ENCODE measurements around the gene LBX1. TPM values are rescaled to one million over a fixed set of nuclear protein-coding genes. Genes with fewer than 3 reads are reported as not detected.

LBX1 gene
- total and polyA plus RNA-seq, 2 experiments from 2014 or later: not detected

GRCh38 chr10:101225846-101226421, 3.3 kb downstream of the LBX1 start:
- WGBS, 2 experiments (ENCODE audit: low coverage in 1 of 2, low lambda C conversion rate in 2 of 2, missing lambda C conversion rate in 2 of 2): 31 to 33% methylated on average over 23 of the region's 23 CpGs
- Histone ChIP-seq H3K9me2 (ENCODE audit: insufficient read depth) (no peaks in the 10 kb centered on the region), H3K4me1 (ENCODE audit: insufficient read depth) (peaks cover 3% of the 10 kb centered on the region; the same call in 1 of the 2 replicates), H3K79me2 (ENCODE audit: insufficient read depth) (no peaks in the 10 kb centered on the region), H4K20me1 (ENCODE audit: insufficient read depth) (no peaks in the 10 kb centered on the region), H3K9ac (no peak overlapping the region), H3K4me2 (ENCODE audit: unreplicated experiment) (no peak overlapping the region), H3K27me3 (replicated peaks; ENCODE audit: insufficient read depth) (peaks cover 93% of the 10 kb centered on the region), H2AFZ (no peak overlapping the region), H3K4me3 (no peak overlapping the region), H3K9me3 (ENCODE audit: low read depth) (no peaks in the 10 kb centered on the region), H3K36me3 (ENCODE audit: low read depth) (no peaks in the 10 kb centered on the region), H3K27ac (no peak overlapping the region), H3F3A (ENCODE audit: insufficient read depth) (no peaks in the 10 kb centered on the region)
- in situ Hi-C loops (cut with MboI): no loop called here
- no peak for TF ChIP-seq EZH2phosphoT487 (IDR thresholded peaks at IDR 0.05; ENCODE audit: insufficient read depth, low read depth)
- TF ChIP-seq EZH2 (IDR thresholded peaks at IDR 0.05; ENCODE audit: insufficient read depth, poor library complexity, severe bottlenecking): no peak
- DNase-seq: no peak

DNA sequence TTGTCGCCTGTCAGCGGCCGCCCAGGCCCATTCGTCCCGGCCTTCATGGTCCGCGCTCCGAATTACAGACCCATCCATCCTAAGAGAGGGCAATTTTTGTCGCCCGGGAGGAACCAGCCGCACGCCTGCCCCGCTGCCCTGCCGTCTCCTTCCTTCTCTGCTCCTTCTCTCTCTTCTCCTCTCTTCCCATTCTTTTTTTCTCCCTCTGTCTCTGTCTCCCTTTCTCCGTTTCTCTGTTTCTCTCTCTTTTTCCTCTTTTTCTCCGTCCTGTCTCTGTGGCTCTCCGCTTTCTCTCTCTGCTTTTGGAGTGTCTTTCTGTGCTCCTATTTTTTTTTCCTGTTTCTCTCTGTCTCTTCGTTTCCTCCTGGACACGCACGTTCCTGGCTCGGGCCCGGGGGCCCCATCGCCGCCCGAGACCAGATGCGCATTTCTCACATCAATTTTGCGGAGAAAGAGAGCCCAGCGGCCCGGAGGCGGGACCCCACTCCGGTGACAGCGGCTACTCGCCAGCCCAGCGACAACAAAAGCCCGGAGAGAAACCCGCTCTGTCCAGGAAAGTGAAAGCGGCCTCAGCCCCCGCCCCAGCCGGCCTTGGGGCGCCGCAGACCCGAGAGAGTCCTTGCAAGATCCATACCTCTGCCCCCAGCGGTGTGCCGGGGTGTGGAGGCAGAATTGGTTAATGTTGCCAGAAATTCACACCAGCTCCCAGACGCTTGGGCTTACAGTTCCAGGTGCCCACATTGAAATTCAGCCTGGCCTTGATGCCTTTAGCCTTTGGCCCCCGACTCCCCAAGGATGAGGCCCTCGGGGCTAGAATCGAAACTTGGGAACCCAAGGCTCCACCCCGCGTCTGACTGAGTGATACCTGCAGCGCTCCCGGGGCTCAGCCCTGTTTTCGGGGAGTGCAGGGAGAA, 4.1 kb downstream of the LBX1 start:
- Histone ChIP-seq H4K20me1 (ENCODE audit: insufficient read depth) (no peaks in the 10 kb centered on the region), H3K9me2 (ENCODE audit: insufficient read depth) (no peaks in the 10 kb centered on the region), H3K4me2 (ENCODE audit: unreplicated experiment) (no peak overlapping the region), H3K36me3 (ENCODE audit: low read depth) (no peaks in the 10 kb centered on the region), H3K4me1 (ENCODE audit: insufficient read depth) (peaks cover 3% of the 10 kb centered on the region; the same call in 1 of the 2 replicates), H3K79me2 (ENCODE audit: insufficient read depth) (no peaks in the 10 kb centered on the region), H3K27ac (no peak overlapping the region), H2AFZ (no peak overlapping the region), H3K4me3 (no peak overlapping the region), H3K27me3 (replicated peaks; ENCODE audit: insufficient read depth) (peaks cover 93% of the 10 kb centered on the region), H3K9me3 (ENCODE audit: low read depth) (no peaks in the 10 kb centered on the region), H3F3A (ENCODE audit: insufficient read depth) (no peaks in the 10 kb centered on the region), H3K9ac (no peak overlapping the region)
- DNase-seq: no peak
- 8% methylated on average over 44 to 53 of the region's 53 CpGs for WGBS, 2 experiments (ENCODE audit: low coverage in 1 of 2, low lambda C conversion rate in 2 of 2, missing lambda C conversion rate in 2 of 2)
- in situ Hi-C loops (cut with MboI): no loop called here
- peak; percentile 80; the same call in 1 of the 2 replicates for TF ChIP-seq EZH2phosphoT487 (IDR thresholded peaks at IDR 0.05; ENCODE audit: insufficient read depth, low read depth)
- peak; percentile 99 for TF ChIP-seq EZH2 (IDR thresholded peaks at IDR 0.05; ENCODE audit: insufficient read depth, poor library complexity, severe bottlenecking)

- no peaks in the 10 kb centered on the region for H3K79me2 ChIP-seq (ENCODE audit: insufficient read depth)
- TF ChIP-seq EZH2phosphoT487 (IDR thresholded peaks at IDR 0.05; ENCODE audit: insufficient read depth, low read depth) (no peak), EZH2 (IDR thresholded peaks at IDR 0.05; ENCODE audit: insufficient read depth, poor library complexity, severe bottlenecking) (no peak)
- H3K9ac ChIP-seq: no peak overlapping the region
- H2AFZ ChIP-seq: no peak overlapping the region
- 5% methylated on average over 37 to 71 of the region's 71 CpGs for WGBS, 2 experiments (ENCODE audit: low coverage in 1 of 2, low lambda C conversion rate in 2 of 2, missing lambda C conversion rate in 2 of 2)
- H3K27ac ChIP-seq: no peak overlapping the region
- H3K4me3 ChIP-seq: no peak overlapping the region
- DNase-seq: no peak
- no peaks in the 10 kb centered on the region for H4K20me1 ChIP-seq (ENCODE audit: insufficient read depth)
- H3F3A ChIP-seq (ENCODE audit: insufficient read depth): no peaks in the 10 kb centered on the region
- no peaks in the 10 kb centered on the region for H3K9me3 ChIP-seq (ENCODE audit: low read depth)
- no peaks in the 10 kb centered on the region for H3K9me2 ChIP-seq (ENCODE audit: insufficient read depth)
- H3K27me3 ChIP-seq (replicated peaks; ENCODE audit: insufficient read depth): peaks cover 93% of the 10 kb centered on the region
- no peaks in the 10 kb centered on the region for H3K36me3 ChIP-seq (ENCODE audit: low read depth)
- no peak overlapping the region for H3K4me2 ChIP-seq (ENCODE audit: unreplicated experiment)
- in situ Hi-C loops (cut with MboI): no loop called here
- peaks cover 3% of the 10 kb centered on the region; the same call in 1 of the 2 replicates for H3K4me1 ChIP-seq (ENCODE audit: insufficient read depth)
These were observed 5.0 kb downstream of the LBX1 start for GRCh38 chr10:101224060-101224909.
